Daoy (cell line): ENCODE results near the gene NCAN. TPM values are rescaled to one million over a fixed set of nuclear protein-coding genes. Genes with fewer than 3 reads are reported as not detected.

Experiments used
- DNase-seq: peaks from one replicate; pipeline ENCODE4 v3.0.0-alpha.2; 2015; ENCODE audit warnings: low read depth
- total RNA-seq: library from RNA; depleted of rRNA; stranded (reverse); fragments of >200 nt; shearing (Covaris generic); gene quantifications from 2 replicates; pipeline ENCODE4 v1.2.3, GENCODE V29; 2014; rRNA removed

NCAN gene
- total RNA-seq, 1 experiment from 2014 or later = not detected

DNA sequence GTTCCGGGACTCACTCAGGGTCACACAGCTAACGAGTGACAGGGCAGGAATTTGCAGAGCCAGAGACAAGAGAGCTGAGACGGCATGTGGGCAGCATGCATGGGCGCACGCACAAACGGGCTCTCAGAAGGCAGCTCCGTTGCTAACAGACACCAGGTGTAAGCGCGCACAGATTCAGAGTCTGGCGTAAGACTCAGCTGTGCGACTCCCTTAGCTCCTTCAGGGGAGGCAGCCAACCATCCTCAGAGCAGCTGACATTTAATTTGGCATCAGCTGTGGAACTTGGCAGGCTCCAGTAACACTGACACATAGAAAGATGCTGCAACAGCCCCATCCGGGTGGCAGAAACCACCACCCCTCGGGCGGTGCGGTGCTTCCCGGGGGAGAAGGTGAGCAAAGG lies 68.8 kb downstream of the NCAN start:
- no peak for DNase-seq

GRCh38 chr19:19285686-19286085 lies 73.9 kb downstream of the NCAN start:
- DNase-seq = no peak

DNA sequence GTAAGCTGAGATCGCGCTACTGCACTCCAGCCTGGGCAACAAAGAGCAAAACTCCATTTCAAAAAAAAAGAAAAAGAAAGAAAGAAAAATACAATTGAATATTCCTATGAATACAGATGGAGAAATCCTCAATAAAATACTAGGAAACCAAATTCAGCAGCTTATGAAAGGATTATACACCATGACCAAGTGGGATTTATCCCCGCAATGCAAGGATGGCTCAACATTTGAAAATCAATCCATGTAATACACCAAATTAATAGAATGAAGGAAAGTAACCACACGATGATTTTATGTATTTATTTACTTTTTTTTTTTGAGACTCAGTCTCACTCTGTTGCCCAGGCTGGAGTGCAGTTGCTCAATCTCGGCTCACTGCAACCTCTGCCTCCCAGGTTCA lies 80.8 kb downstream of the NCAN start:
- DNase-seq = no peak

DNA sequence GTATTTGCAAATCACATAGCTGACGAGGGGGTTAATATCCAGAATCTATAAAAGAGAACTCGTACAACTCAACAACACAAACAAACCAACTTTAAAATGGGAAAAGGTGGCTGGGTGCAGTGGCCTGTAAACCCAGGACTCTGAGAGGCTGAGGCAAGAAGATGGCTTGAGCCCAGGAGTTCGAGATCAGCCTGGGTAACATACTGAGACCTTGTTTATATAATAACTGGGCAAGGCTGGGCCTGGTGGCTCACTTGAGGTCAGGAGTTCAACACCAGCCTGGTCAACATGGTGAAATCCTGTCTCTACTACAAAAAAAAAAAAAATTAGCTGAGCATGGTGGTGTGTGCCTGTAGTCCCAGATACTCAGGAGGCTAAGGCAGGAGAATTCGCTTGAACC lies 83.2 kb downstream of the NCAN start:
- DNase-seq = no peak

GRCh38 chr19:19296953-19297689 lies 85.4 kb downstream of the NCAN start:
- DNase-seq = no peak

DNA sequence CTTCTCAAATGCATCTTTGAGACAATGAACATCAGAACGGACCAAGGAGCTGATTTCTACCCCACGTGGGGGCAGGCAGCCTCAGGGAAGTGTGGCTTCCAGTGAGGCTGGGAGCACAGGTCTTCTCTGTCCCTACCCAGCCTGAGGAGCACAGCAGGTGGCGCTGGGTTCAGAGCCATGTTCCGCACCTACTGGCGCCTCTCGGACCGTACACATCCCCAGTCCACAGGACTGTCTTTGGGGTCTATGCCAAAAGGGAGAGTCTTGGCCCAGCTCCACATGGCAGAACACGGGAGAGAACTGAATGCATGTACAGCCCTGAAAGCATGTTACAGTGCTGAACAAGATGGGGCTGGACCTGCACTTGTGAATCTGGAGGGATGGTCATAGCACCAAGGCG lies 86.0 kb downstream of the NCAN start:
- no peak for DNase-seq

DNA sequence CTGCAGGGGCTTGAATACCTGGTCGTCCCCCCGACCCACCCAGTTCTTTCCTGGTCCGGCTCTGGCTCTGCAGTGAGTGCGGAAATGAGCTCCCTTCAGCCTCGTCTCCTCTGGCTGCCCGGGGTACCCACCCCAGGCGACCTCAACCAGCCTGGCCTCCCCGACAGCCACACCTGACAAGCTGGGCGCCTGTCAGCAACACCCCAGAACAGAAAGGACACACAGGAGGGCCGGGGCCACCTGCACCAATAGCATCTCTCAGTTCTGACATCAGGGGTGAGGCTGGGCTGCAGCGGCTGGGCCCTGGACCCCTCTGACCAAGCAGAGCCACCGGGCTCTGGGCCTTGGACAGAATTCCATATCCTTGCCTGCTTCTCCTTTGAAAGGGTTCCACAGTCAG lies 88.9 kb downstream of the NCAN start:
- DNase-seq = no peak

Other genes starting within 250 kb of the NCAN start
- gene SUGP2, start 178.4 kb upstream of the NCAN start, total RNA-seq = 31.9 and 33.5 TPM in 2 replicates
- gene ARMC6, start 178.4 kb upstream of the NCAN start, total RNA-seq = 82.6 and 91.8 TPM in 2 replicates
- gene SLC25A42, start 148.0 kb upstream of the NCAN start, total RNA-seq = 1.3 and 6.2 TPM in 2 replicates
- 26.7 and 35.8 TPM in 2 replicates for gene TMEM161A, start 73.5 kb upstream of the NCAN start, total RNA-seq
- 0.06 TPM in 1 of 2 replicates, not detected in the other for gene MEF2B, start 41.7 kb upstream of the NCAN start, total RNA-seq
- 7.8 and 18.7 TPM in 2 replicates for gene BORCS8, start 19.8 kb upstream of the NCAN start, total RNA-seq
- 87.1 and 109 TPM in 2 replicates for gene RFXANK, start 19.7 kb upstream of the NCAN start, total RNA-seq
- gene NR2C2AP, start 8.5 kb upstream of the NCAN start, total RNA-seq = 25.1 and 31.3 TPM in 2 replicates
- gene TM6SF2, start 61.3 kb downstream of the NCAN start, total RNA-seq = not detected in 2 replicates
- 20.8 and 44.8 TPM in 2 replicates for gene SUGP1, start 108.6 kb downstream of the NCAN start, total RNA-seq
- gene MAU2, start 108.9 kb downstream of the NCAN start, total RNA-seq = 12.8 and 17.5 TPM in 2 replicates
- 43.9 and 45.6 TPM in 2 replicates for gene GATAD2A, start 193.7 kb downstream of the NCAN start, total RNA-seq